GM21737 (cell line): ENCODE data around the gene SYT1.
"Not testable (repeated sequence)": the region's sequence is repeated elsewhere in the genome, so short reads cannot be mapped to it uniquely, and the experiment has no call there.

Experiments used
- ATAC-seq: cut with Tn5 transposase; IDR thresholded peaks from one replicate; pipeline ENCODE4 v1.9.1; 2021; ENCODE audit warnings: mild to moderate bottlenecking, moderate library complexity; ENCODE audit not compliant: unreplicated experiment

Gene SYT1

GRCh38 chr12:78966926-78967325 lies 102.4 kb downstream of the SYT1 start:
- no peak for ATAC-seq

- no peak for ATAC-seq
Observed at GRCh38 chr12:78968226-78968625, 103.7 kb downstream of the SYT1 start.

- ATAC-seq: no peak
Observed at GRCh38 chr12:78970041-78970440, 105.5 kb downstream of the SYT1 start.

GRCh38 chr12:78977304-78977867 lies 112.8 kb downstream of the SYT1 start:
- no peak for ATAC-seq

- ATAC-seq: no peak
Observed at GRCh38 chr12:78994168-78994791, 129.7 kb downstream of the SYT1 start.

GRCh38 chr12:79000501-79000900 lies 135.9 kb downstream of the SYT1 start:
- ATAC-seq: no peak

GRCh38 chr12:79001404-79001803 lies 136.8 kb downstream of the SYT1 start:
- no peak for ATAC-seq

- ATAC-seq: no peak
Observed at GRCh38 chr12:79006306-79006705, 141.7 kb downstream of the SYT1 start.

GRCh38 chr12:79008591-79008990 lies 144.0 kb downstream of the SYT1 start:
- ATAC-seq: no peak

- ATAC-seq: no peak
Observed at GRCh38 chr12:79012636-79013035, 148.1 kb downstream of the SYT1 start.

GRCh38 chr12:79016181-79016580 lies 151.6 kb downstream of the SYT1 start:
- no peak for ATAC-seq

GRCh38 chr12:79019672-79020071 lies 155.1 kb downstream of the SYT1 start:
- peak; percentile 73 for ATAC-seq

GRCh38 chr12:79020106-79020505 lies 155.5 kb downstream of the SYT1 start:
- no peak for ATAC-seq

- ATAC-seq: no peak
Observed at GRCh38 chr12:79021021-79021420, 156.4 kb downstream of the SYT1 start.

- ATAC-seq: no peak
Observed at GRCh38 chr12:79023261-79023660, 158.7 kb downstream of the SYT1 start.

GRCh38 chr12:79023784-79024183 lies 159.2 kb downstream of the SYT1 start:
- ATAC-seq: no peak

GRCh38 chr12:79033788-79034187 lies 169.2 kb downstream of the SYT1 start:
- ATAC-seq: no peak

GRCh38 chr12:79044748-79045147 lies 180.2 kb downstream of the SYT1 start:
- ATAC-seq: not testable (repeated sequence)

- not testable (repeated sequence) for ATAC-seq
Observed at GRCh38 chr12:79045149-79045703, 180.7 kb downstream of the SYT1 start.

GRCh38 chr12:79046021-79046420 lies 181.4 kb downstream of the SYT1 start:
- ATAC-seq: no peak

- no peak for ATAC-seq
Observed at GRCh38 chr12:79048962-79049361, 184.4 kb downstream of the SYT1 start.

GRCh38 chr12:79053394-79053793 lies 188.8 kb downstream of the SYT1 start:
- ATAC-seq: no peak
